Fibroblast of lung (primary cell): ENCODE results near the gene KCNC3.

ENCODE experiments used
- CTCF ChIP-seq, 2 donors: IDR thresholded peaks in 1 of 2; conservative IDR thresholded peaks in 1 of 2; 1 replicate in 1 of 2; 2 replicates in 1 of 2; pipeline ENCODE4 v1.5.1; 2011 to 2012; ENCODE audit warnings: low read length in 2 of 2, control low read depth in 1 of 2, inconsistent platforms in 1 of 2, low read depth in 1 of 2, mild to moderate bottlenecking in 1 of 2
- EZH2 ChIP-seq: IDR thresholded peaks from 2 replicates; pipeline ENCODE4 v1.5.1; 2012; ENCODE audit warnings: low read length, control low read depth, mild to moderate bottlenecking; ENCODE audit errors: missing control alignments

- TF ChIP-seq EZH2 (no peak), CTCF (conservative IDR thresholded peaks at IDR 0.05 in 1 of 2, IDR thresholded peaks at IDR 0.05 in 1 of 2; ENCODE audit: low read depth in 1 of 2, low read length in 2 of 2) (no peak)
Measured at GRCh38 chr19:50340331-50340730, 11.2 kb upstream of the KCNC3 start.
